HG03175 (cell line): ENCODE data around the gene VPS4B.

Experiments
- ATAC-seq: cut with Tn5 transposase; IDR thresholded peaks from one replicate; pipeline ENCODE4 v1.9.1; 2021; ENCODE audit warnings: mild to moderate bottlenecking, moderate library complexity; ENCODE audit not compliant: unreplicated experiment

The VPS4B gene

DNA sequence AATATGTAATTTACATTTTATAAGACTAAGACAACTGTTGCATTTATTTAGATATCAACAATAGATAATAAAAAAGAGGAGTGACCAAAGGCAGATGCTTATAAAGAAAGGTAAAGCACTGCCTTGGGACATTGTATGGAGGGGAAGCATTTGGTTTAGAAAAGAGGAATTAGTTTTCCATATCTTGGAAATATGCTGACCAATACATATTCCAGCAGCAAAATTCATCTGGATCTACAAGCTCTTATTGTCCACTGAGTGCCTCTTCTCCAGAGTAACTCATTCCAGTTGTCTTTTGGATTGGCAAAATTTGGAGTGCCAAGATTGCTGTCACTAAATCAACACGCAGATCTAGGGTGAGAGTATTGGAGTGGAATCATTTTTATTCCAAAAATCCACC, 8.9 kb upstream of the VPS4B start:
- no peak for ATAC-seq

DNA sequence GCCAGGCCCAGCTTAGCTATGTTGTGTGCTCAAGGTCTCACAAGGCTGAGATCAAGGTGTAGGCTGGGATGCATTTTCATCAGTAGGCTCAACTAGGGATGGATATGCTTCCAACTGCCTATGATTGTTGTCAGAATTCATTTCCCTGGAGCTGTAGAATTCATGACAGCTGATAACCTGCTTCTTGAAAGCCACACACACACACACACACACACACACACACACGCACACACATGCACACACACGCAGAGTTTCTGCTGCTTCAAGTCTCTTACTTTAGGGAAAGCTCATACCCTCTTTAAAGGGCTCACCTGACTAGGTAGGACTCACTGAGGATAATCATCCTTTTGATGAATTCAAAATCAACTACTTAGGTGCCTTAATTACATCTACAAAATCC, 8.2 kb upstream of the VPS4B start:
- no peak for ATAC-seq

GRCh38 chr18:63427558-63427957, 5.3 kb upstream of the VPS4B start:
- ATAC-seq, result no peak

- peak; percentile 40 for ATAC-seq
Measured at GRCh38 chr18:63422864-63423304, 608 bp upstream of the VPS4B start.

DNA sequence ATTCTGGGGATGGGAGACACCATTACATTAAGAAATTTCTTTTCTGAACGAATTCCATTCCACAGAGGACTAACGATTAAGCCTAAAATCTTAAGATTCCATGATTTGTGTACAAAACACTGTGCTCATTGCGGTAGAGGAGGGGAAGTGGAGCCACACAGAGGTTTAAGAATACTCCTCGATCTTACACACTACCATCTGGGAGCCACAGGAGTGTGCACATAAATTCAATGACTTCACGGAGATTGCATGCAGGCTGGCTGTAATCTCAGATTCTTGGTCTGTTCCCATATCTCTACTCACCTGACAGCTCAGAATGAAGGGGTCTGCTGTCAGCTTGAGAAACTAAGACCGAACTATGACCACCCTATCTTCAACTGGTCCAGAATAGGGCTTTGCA, 762 bp downstream of the VPS4B start:
- no peak for ATAC-seq

DNA sequence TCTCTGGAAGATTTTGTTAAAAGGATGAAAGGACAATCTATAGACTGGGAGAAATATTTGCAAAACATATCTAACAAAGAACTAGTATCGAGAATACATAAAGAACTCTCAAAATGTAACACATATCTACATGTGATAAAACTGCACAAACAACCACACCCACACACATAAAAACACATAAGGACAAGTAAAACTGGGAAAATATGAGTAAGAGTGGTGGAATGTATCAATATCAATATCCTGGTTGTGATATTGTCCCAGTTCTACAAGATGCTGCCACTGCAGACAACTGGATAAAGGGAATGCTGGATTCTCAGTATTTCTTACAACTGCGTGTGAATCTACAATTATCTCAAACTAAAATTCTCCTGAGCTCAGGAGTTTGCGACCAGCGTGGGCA, 9.3 kb downstream of the VPS4B start:
- ATAC-seq, result no peak

DNA sequence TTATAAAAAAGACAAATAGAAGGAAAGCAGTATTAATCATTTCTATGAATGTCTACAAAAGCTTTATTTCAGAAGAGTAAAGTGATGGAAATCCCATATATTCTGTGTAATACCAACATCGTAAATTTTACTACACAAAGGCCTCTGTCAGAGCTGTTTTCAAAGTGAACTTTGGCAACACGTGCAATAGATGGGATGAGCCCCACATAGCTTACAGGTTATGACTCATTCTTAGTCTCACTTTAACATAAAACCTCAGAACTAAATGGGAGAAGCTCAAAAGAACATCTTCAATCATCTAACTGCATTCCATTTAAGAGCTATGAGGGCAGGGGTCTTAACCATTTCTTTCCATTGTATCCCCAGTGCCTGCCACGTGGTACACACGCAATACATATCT, 11.5 kb downstream of the VPS4B start:
- no peak for ATAC-seq

DNA sequence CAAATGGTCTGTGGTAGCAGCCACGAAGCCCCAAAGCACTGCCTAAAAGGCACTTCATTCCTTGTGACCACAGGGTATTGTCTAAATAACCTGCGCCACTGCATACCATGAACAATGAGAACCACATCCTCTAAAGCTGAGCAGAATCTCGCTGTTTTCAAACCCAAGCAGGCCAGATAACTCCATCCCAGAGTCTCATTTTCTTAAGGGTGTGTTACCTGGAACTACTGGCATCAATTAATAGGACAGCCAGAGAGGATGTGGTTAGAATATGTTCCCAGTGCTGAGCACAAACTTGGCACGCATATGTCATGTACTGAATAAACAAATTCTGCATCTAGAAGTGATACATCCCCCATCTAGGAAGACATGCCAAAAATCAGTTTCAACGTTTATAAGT, 13.0 kb downstream of the VPS4B start:
- no peak for ATAC-seq

DNA sequence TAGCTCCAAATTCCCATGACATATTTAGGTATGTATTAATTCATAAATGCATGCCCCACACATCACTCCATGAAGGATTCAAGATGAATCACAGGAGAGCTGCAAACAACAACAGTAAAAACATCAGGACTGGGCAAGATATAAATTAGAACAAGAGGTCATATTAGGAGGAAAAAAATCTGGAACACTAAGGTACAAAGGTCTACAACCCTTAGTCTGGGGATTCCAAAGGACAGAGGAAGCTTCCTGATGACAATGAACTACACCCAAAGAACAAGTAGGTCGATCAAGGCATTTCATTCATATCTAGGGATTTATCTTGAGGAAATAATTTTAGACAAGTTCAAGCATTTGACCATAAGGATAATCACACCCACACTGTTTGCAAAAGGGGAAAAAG, 14.5 kb downstream of the VPS4B start:
- no peak for ATAC-seq

DNA sequence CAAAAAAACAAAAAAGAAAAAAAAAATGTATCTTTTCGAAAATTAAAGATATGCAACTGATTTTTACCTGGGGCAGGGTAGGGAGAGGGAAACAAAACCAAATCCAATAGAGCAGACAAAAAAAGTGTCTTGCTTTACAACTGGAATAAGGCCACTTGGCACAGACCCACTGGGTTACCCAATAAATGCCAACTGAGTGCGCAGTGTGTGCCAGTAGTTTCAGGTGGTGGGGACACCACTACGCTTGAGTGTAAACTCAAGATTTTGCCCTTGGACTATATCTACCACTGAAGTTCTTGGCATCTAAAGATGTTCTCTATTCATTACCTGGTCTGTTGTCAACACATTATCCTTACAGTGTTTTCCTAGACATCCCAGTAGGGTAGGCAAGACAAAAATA, 16.3 kb downstream of the VPS4B start:
- ATAC-seq, result no peak

GRCh38 chr18:63402246-63403162, 19.8 kb downstream of the VPS4B start:
- no peak for ATAC-seq

DNA sequence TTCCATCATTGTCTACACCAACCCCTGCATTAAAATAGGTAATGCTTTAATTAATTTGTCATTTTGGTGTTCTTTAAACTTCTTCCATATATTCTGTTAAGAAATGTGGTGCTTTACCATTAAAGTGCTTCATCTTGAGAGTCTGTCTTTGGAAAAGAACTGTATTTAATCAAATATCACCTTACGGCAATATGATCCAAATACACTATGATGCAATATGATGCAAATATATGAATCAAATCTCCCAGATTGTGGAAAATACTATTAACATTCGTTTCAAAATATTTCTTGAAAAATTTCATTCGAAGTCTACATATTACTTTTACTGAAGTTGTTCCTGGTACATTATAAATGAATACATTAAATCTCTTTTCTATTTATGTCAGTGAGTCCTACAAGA, 23.0 kb downstream of the VPS4B start:
- ATAC-seq, result no peak

DNA sequence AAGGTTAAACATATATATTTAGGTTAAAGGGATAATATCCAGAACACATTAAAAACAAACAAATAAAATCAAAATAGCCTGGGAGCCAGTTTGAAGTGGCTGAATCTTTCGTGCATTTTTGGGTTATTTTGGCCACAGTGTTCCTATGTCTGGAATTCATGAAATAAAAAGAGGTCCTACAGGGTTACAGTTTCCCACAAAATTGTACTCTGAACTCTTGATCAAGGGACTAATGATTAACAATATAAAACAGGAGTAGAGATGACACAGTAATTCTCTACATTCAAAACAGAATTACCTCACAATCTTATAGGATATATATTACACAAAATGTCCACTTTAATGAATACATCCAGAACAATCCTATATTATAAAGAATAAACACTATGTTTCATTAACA, 24.9 kb downstream of the VPS4B start:
- ATAC-seq, result no peak

GRCh38 chr18:63395503-63395902, 26.8 kb downstream of the VPS4B start:
- no peak for ATAC-seq

- no peak for ATAC-seq
Measured at GRCh38 chr18:63394954-63395353, 27.3 kb downstream of the VPS4B start.

GRCh38 chr18:63387861-63388260, 34.4 kb downstream of the VPS4B start:
- ATAC-seq, result no peak

- no peak for ATAC-seq
Measured at GRCh38 chr18:63382843-63383242, 39.4 kb downstream of the VPS4B start.

- ATAC-seq, result no peak
Measured at GRCh38 chr18:63379639-63379962, 42.7 kb downstream of the VPS4B start.

GRCh38 chr18:63378919-63379638, 43.2 kb downstream of the VPS4B start:
- peak; percentile 56 for ATAC-seq

- ATAC-seq, result no peak
Measured at GRCh38 chr18:63377275-63377980, 44.8 kb downstream of the VPS4B start.

DNA sequence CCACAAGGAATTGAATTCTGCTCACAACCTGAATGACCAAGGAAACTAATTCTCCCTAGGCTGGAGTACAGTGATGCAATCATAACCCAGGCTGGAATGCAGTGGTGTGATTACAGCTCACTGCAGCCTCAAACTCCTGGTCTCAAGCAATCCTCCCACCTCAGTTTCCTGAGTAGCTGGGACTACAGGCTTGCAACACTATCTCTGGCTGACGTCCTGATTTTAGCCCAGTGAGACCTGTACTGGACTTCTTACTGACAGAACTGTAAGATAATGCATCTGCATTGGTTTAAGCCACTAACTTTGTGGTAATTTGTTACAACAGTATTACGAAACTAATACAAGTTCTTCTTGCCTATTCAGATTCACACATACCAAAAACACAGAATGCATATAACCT, 45.7 kb downstream of the VPS4B start:
- no peak for ATAC-seq

DNA sequence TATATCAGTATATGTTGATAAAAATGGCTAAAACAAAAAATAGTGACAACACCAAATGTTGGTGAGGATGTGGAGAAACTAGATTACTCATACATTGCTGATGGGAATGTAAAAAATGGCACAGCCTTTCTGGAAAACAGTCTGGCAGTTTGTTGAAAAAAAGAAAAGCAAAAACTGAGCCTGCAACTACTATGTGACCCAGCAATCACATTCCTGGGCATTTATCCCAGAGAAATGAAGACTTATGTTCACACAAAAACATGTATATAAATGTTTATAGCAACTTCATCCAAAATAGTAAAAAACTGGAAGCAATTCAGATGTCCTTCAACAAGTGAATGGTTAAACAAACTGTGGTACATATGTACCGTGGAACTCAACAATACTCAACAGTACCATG, 47.7 kb downstream of the VPS4B start:
- ATAC-seq, result no peak
